Peyer's patch (tissue), 4 donors: ENCODE results near the gene UBR3.

Experiments
- POLR2A ChIP-seq, 2 donors: fragments of 450-650 bp; IDR thresholded peaks; one replicate each; pipeline ENCODE4 v1.5.1; 2017; ENCODE audit warnings: antibody characterized with exemption in 2 of 2, mild to moderate bottlenecking in 2 of 2, moderate library complexity in 2 of 2
- TF ChIP-seq, protein P1 (sequence below), 6 experiments: fragments of 450-650 bp in 4 of 6; fragments of 200-600 bp in 2 of 6; sonication (generic) in 1 of 6; IDR thresholded peaks; one replicate each; pipeline ENCODE4 v1.5.1; 2017 to 2019; ENCODE audit warnings: antibody characterized with exemption in 6 of 6, mild to moderate bottlenecking in 3 of 6, moderate library complexity in 1 of 6

- TF ChIP-seq, protein P1, sequence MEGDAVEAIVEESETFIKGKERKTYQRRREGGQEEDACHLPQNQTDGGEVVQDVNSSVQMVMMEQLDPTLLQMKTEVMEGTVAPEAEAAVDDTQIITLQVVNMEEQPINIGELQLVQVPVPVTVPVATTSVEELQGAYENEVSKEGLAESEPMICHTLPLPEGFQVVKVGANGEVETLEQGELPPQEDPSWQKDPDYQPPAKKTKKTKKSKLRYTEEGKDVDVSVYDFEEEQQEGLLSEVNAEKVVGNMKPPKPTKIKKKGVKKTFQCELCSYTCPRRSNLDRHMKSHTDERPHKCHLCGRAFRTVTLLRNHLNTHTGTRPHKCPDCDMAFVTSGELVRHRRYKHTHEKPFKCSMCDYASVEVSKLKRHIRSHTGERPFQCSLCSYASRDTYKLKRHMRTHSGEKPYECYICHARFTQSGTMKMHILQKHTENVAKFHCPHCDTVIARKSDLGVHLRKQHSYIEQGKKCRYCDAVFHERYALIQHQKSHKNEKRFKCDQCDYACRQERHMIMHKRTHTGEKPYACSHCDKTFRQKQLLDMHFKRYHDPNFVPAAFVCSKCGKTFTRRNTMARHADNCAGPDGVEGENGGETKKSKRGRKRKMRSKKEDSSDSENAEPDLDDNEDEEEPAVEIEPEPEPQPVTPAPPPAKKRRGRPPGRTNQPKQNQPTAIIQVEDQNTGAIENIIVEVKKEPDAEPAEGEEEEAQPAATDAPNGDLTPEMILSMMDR (IDR thresholded peaks at IDR 0.05), result no peak
- TF ChIP-seq POLR2A (IDR thresholded peaks at IDR 0.05), result no peak
Measured at GRCh38 chr2:169823996-169824372, 3.3 kb upstream of the UBR3 start.
